NT2/D1 (cell line): ENCODE data around the gene PTPRN2.
"Not testable (repeated sequence)": the region's sequence is repeated elsewhere in the genome, so short reads cannot be mapped to it uniquely, and the experiment has no call there.

Source experiments
- DNase-seq: peaks from one replicate; pipeline ENCODE4 v3.0.0-alpha.2; 2011; ENCODE audit warnings: low read depth, low spot score
- H3K27me3 ChIP-seq: 2 replicates; pipeline ENCODE4 v1.6.0; 2011; ENCODE audit warnings: mild to moderate bottlenecking; ENCODE audit not compliant: insufficient read length, insufficient read depth
- H3K36me3 ChIP-seq: 2 replicates; pipeline ENCODE4 v1.6.1; 2011; ENCODE audit warnings: mild to moderate bottlenecking, low read length, mixed read lengths; ENCODE audit not compliant: insufficient read depth, insufficient read length
- H3K4me1 ChIP-seq: 2 replicates; pipeline ENCODE4 v1.5.1; 2011; ENCODE audit not compliant: insufficient read depth, insufficient read length
- H3K4me3 ChIP-seq: 2 replicates; pipeline ENCODE4 v1.5.1; 2011; ENCODE audit warnings: low read depth; ENCODE audit not compliant: insufficient read length
- H3K9ac ChIP-seq: 2 replicates; pipeline ENCODE4 v1.6.0; 2011; ENCODE audit warnings: low read depth; ENCODE audit not compliant: insufficient read length
- H3K9me3 ChIP-seq: 2 replicates; pipeline ENCODE4 v1.5.1; 2011; ENCODE audit warnings: mild to moderate bottlenecking, low read length; ENCODE audit not compliant: insufficient read depth
- SUZ12 ChIP-seq: IDR thresholded peaks from 2 replicates; pipeline ENCODE4 v1.6.1; 2011; ENCODE audit not compliant: insufficient read length, insufficient read depth; ENCODE audit errors: extremely low read depth
- YY1 ChIP-seq: IDR thresholded peaks from 2 replicates; pipeline ENCODE4 v1.6.1; 2011; ENCODE audit not compliant: insufficient read length, insufficient read depth
- ZNF274 ChIP-seq: IDR thresholded peaks from 2 replicates; pipeline ENCODE4 v1.6.1; 2011; ENCODE audit warnings: mild to moderate bottlenecking, low read depth, low read length

Gene PTPRN2

GRCh38 chr7:157784979-157785441 lies 802.6 kb downstream of the PTPRN2 start:
- H3K27me3 ChIP-seq: no peaks in the 10 kb centered on the region
- no peaks in the 10 kb centered on the region for H3K9me3 ChIP-seq
- TF ChIP-seq SUZ12 (no peak), YY1 (no peak), ZNF274 (no peak)
- no peaks in the 10 kb centered on the region for H3K36me3 ChIP-seq
- H3K4me3 ChIP-seq: no peak overlapping the region
- H3K9ac ChIP-seq: no peak overlapping the region
- no peaks in the 10 kb centered on the region for H3K4me1 ChIP-seq
- DNase-seq: no peak

- Histone ChIP-seq H3K9me3 (no peaks in the 10 kb centered on the region), H3K36me3 (no peaks in the 10 kb centered on the region), H3K4me3 (no peak overlapping the region), H3K9ac (no peak overlapping the region), H3K4me1 (no peaks in the 10 kb centered on the region), H3K27me3 (no peaks in the 10 kb centered on the region)
- TF ChIP-seq ZNF274: no peak
- DNase-seq: no peak
These were observed 803.4 kb downstream of the PTPRN2 start for GRCh38 chr7:157784041-157784835.

- TF ChIP-seq SUZ12: no peak
- no peak for TF ChIP-seq ZNF274
- TF ChIP-seq YY1: no peak
- H3K4me3 ChIP-seq: no peak overlapping the region
- no peak for DNase-seq
- H3K36me3 ChIP-seq: no peaks in the 10 kb centered on the region
- peaks cover 12% of the 10 kb centered on the region for H3K27me3 ChIP-seq
- no peak overlapping the region for H3K9ac ChIP-seq
- H3K9me3 ChIP-seq: no peaks in the 10 kb centered on the region
- H3K4me1 ChIP-seq: no peaks in the 10 kb centered on the region
These were observed 805.6 kb downstream of the PTPRN2 start for GRCh38 chr7:157782041-157782440.

- no peaks in the 10 kb centered on the region for H3K9me3 ChIP-seq
- H3K4me3 ChIP-seq: no peak overlapping the region
- no peak for DNase-seq
- TF ChIP-seq YY1 (no peak), SUZ12 (no peak), ZNF274 (no peak)
- no peak overlapping the region for H3K9ac ChIP-seq
- H3K4me1 ChIP-seq: no peaks in the 10 kb centered on the region
- H3K27me3 ChIP-seq: peaks cover 25% of the 10 kb centered on the region
- H3K36me3 ChIP-seq: no peaks in the 10 kb centered on the region
These were observed 806.9 kb downstream of the PTPRN2 start for GRCh38 chr7:157780721-157781120.

- no peak for TF ChIP-seq SUZ12
- TF ChIP-seq ZNF274: no peak
- no peak for TF ChIP-seq YY1
- Histone ChIP-seq H3K36me3 (no peaks in the 10 kb centered on the region), H3K4me1 (no peaks in the 10 kb centered on the region)
These were observed 807.3 kb downstream of the PTPRN2 start for GRCh38 chr7:157780312-157780711.

GRCh38 chr7:157779206-157779605 lies 808.4 kb downstream of the PTPRN2 start:
- Histone ChIP-seq H3K4me1 (no peaks in the 10 kb centered on the region), H3K4me3 (no peak overlapping the region), H3K9ac (no peak overlapping the region), H3K27me3 (peaks cover 40% of the 10 kb centered on the region), H3K36me3 (no peaks in the 10 kb centered on the region), H3K9me3 (no peaks in the 10 kb centered on the region)
- no peak for DNase-seq
- no peak for TF ChIP-seq ZNF274
- no peak for TF ChIP-seq SUZ12
- no peak for TF ChIP-seq YY1

More at GRCh38 chr7:157780312-157780711, 807.3 kb downstream of the PTPRN2 start:
- DNase-seq: no peak
- no peaks in the 10 kb centered on the region for H3K9me3 ChIP-seq
- H3K27me3 ChIP-seq: peaks cover 29% of the 10 kb centered on the region
- H3K4me3 ChIP-seq: no peak overlapping the region
- no peak overlapping the region for H3K9ac ChIP-seq

GRCh38 chr7:157777194-157777762 lies 810.3 kb downstream of the PTPRN2 start:
- H3K36me3 ChIP-seq, H3K9ac ChIP-seq, H3K4me1 ChIP-seq, H3K9me3 ChIP-seq, H3K4me3 ChIP-seq, DNase-seq: not testable (repeated sequence)
- H3K27me3 ChIP-seq: peaks cover 40% of the 10 kb centered on the region
